Astrocyte (in vitro differentiated cells and primary cell): ENCODE results near the gene TTLL7.

Experiments used
- CTCF ChIP-seq: IDR thresholded peaks from 2 replicates; pipeline ENCODE4 v1.5.1; 2011; ENCODE audit warnings: low read depth, mild to moderate bottlenecking, inconsistent platforms, low read length, moderate library complexity; ENCODE audit not compliant: insufficient read depth
- EZH2 ChIP-seq: IDR thresholded peaks from 2 replicates; pipeline ENCODE4 v1.6.1; 2012; ENCODE audit warnings: mild to moderate bottlenecking, low read length, inconsistent platforms; ENCODE audit not compliant: insufficient read depth

GRCh38 chr1:83958704-83959103 is 40.2 kb downstream of the TTLL7 start:
- TF ChIP-seq CTCF (no peak), EZH2 (no peak)
